CD14-positive monocyte (primary cell): ENCODE results near the gene ABHD16B. TPM values are rescaled to one million over a fixed set of nuclear protein-coding genes. Genes with fewer than 3 reads are reported as not detected.

Experiments
- DNase-seq, 3 donors: peaks; one replicate each; pipeline ENCODE4 v3.0.0-alpha.2; 2011 to 2022
- H2AFZ ChIP-seq: 2 replicates; pipeline ENCODE4 v1.6.0; 2012; ENCODE audit warnings: mild to moderate bottlenecking, low read depth, low read length, inconsistent platforms; ENCODE audit not compliant: insufficient read depth, poor library complexity, severe bottlenecking
- H3K27ac ChIP-seq, 2 donors: 1 replicate in 1 of 2; 2 replicates in 1 of 2; pipeline ENCODE4 v1.5.1; 2012 to 2013; ENCODE audit warnings: low read length in 2 of 2, control low read depth in 1 of 2, inconsistent platforms in 1 of 2, low read depth in 1 of 2, mild to moderate bottlenecking in 1 of 2
- H3K27me3 ChIP-seq, 2 donors: one replicate each; pipeline versions ENCODE4 v1.6.0 to v1.6.1; 2011 to 2013; ENCODE audit warnings: low read length in 2 of 2; ENCODE audit not compliant: control insufficient read depth in 2 of 2, insufficient read depth in 2 of 2
- H3K36me3 ChIP-seq, 2 donors: replicated peaks in 1 of 2; 1 replicate in 1 of 2; 2 replicates in 1 of 2; pipeline versions ENCODE4 v1.5.1 to v1.6.1; 2012 to 2013; ENCODE audit warnings: low read length in 2 of 2, control low read depth in 1 of 2, inconsistent platforms in 1 of 2, mild to moderate bottlenecking in 1 of 2; ENCODE audit not compliant: insufficient read depth in 2 of 2, control insufficient read depth in 1 of 2
- H3K4me1 ChIP-seq, 2 donors: 1 replicate in 1 of 2; 2 replicates in 1 of 2; pipeline versions ENCODE4 v1.5.1 to v1.6.1; 2012 to 2013; ENCODE audit warnings: low read length in 2 of 2, control low read depth in 1 of 2, inconsistent platforms in 1 of 2, mild to moderate bottlenecking in 1 of 2, moderate library complexity in 1 of 2; ENCODE audit not compliant: insufficient read depth in 2 of 2, control insufficient read depth in 1 of 2
- H3K4me2 ChIP-seq: replicated peaks from 2 replicates; pipeline ENCODE3; 2012; ENCODE audit warnings: low read length, moderate library complexity, mild to moderate bottlenecking; ENCODE audit not compliant: poor library complexity, severe bottlenecking; ENCODE audit errors: extremely low read depth
- H3K4me3 ChIP-seq, 3 experiments: fragments of 200-600 bp in 1 of 3; sonication (generic) in 1 of 3; replicated peaks in 1 of 3; 1 replicate in 2 of 3; 2 replicates in 1 of 3; pipeline ENCODE4 v1.5.1; 2011 to 2013; ENCODE audit warnings: low read length in 3 of 3, mild to moderate bottlenecking in 3 of 3, control low read depth in 2 of 3, low read depth in 2 of 3, inconsistent platforms in 1 of 3, moderate library complexity in 1 of 3
- H3K79me2 ChIP-seq: 2 replicates; pipeline ENCODE4 v1.6.0; 2012; ENCODE audit warnings: mild to moderate bottlenecking, control low read depth, inconsistent platforms, low read length, moderate library complexity; ENCODE audit not compliant: insufficient read depth
- H3K9ac ChIP-seq: 2 replicates; pipeline ENCODE4 v1.6.0; 2017; ENCODE audit warnings: low read length, mild to moderate bottlenecking; ENCODE audit not compliant: insufficient read depth, poor library complexity, severe bottlenecking
- H3K9me3 ChIP-seq, 2 donors: replicated peaks in 1 of 2; 1 replicate in 1 of 2; 2 replicates in 1 of 2; pipeline versions ENCODE4 v1.5.1 to v1.6.1; 2012 to 2013; ENCODE audit warnings: low read length in 2 of 2, control low read depth in 1 of 2; ENCODE audit not compliant: control insufficient read depth in 1 of 2, insufficient read depth in 1 of 2
- H4K20me1 ChIP-seq: 2 replicates; pipeline ENCODE4 v1.6.0; 2012; ENCODE audit warnings: mild to moderate bottlenecking, low read length, control low read depth, moderate library complexity; ENCODE audit not compliant: insufficient read depth
- H3K27ac Mint-ChIP-seq, 7 donors: one replicate each; pipeline ENCODE4 v1.8.0; 2020; ENCODE audit warnings: mild to moderate bottlenecking in 7 of 7, mixed read lengths in 7 of 7, moderate library complexity in 6 of 7, inconsistent platforms in 2 of 7
- H3K27me3 Mint-ChIP-seq, 3 donors: one replicate each; pipeline ENCODE4 v1.8.0; 2021 to 2022; ENCODE audit warnings: low read depth in 3 of 3, mild to moderate bottlenecking in 3 of 3, mixed read lengths in 3 of 3, moderate library complexity in 3 of 3, inconsistent platforms in 1 of 3
- H3K36me3 Mint-ChIP-seq, 2 donors: one replicate each; pipeline ENCODE4 v1.8.0; 2020; ENCODE audit warnings: mixed read lengths in 2 of 2, inconsistent platforms in 1 of 2, mild to moderate bottlenecking in 1 of 2
- H3K4me1 Mint-ChIP-seq: one replicate; pipeline ENCODE4 v1.8.0; 2020; ENCODE audit warnings: mild to moderate bottlenecking, mixed read lengths
- H3K4me3 Mint-ChIP-seq, 2 donors: one replicate each; pipeline ENCODE4 v1.8.0; 2020; ENCODE audit warnings: mild to moderate bottlenecking in 2 of 2, mixed read lengths in 2 of 2, moderate library complexity in 1 of 2
- H3K9me3 Mint-ChIP-seq, 7 donors: one replicate each; pipeline ENCODE4 v1.8.0; 2020 to 2022; ENCODE audit warnings: mixed read lengths in 7 of 7, mild to moderate bottlenecking in 6 of 7, moderate library complexity in 6 of 7, inconsistent platforms in 2 of 7
- CTCF ChIP-seq: fragments of 200-600 bp; IDR thresholded peaks from one replicate; pipeline ENCODE4 v1.8.0; 2022; ENCODE audit warnings: antibody characterized with exemption, mild to moderate bottlenecking
- WGBS: methylation state at CpG from one replicate; pipeline ENCODE4 v1.1.5; 2013; ENCODE audit warnings: missing lambda C conversion rate; ENCODE audit not compliant: insufficient coverage; 5-methylcytosine and 5-hydroxymethylcytosine counted together
- intact Hi-C, 2 donors: fragments of 100-400 bp; cut with micrococcal nuclease; formaldehyde crosslinking; loops; one replicate each; pipeline versions ENCODE4 v1.15.0 to v1.15.1; 2023
- polyA plus RNA-seq, 3 donors: library from polyadenylated mRNA; depleted of rRNA in 1 of 3; unstranded in 2 of 3; stranded (reverse) in 1 of 3; fragments of 300-500 nt in 2 of 3; fragments of >200 nt in 1 of 3; fragmentation: Illumina TruSeq in 2 of 3; gene quantifications; 1 replicate in 2 of 3; 2 replicates in 1 of 3; pipeline ENCODE4 v1.2.3, GENCODE V29; 2012 to 2021

The ABHD16B gene
- polyA plus RNA-seq, 3 donors = not detected

- H3K36me3 Mint-ChIP-seq = peaks cover 74 to 92% of the 10 kb centered on the region in 2 donors
- Histone ChIP-seq H3K27ac (no peak overlapping the region), H3K4me3 (no peak overlapping the region), H3K79me2 (peaks cover 81% of the 10 kb centered on the region), H3K36me3 (peaks cover 82 to 93% of the 10 kb centered on the region in 2 donors), H3K9me3 (no peaks in the 10 kb centered on the region), H3K4me1 (peaks cover 0 to 3% of the 10 kb centered on the region in 2 donors), H4K20me1 (peaks cover 95% of the 10 kb centered on the region), H2AFZ (no peak overlapping the region), H3K9ac (no peak overlapping the region), H3K4me2 (no peak overlapping the region), H3K27me3 (no peaks in the 10 kb centered on the region)
- intact Hi-C loops = no loop called here
- 88% methylated on average over 5 of the region's 6 CpGs for WGBS
- peak overlapping the region in 2 of 7 donors; percentile 6 to 52 for H3K27ac Mint-ChIP-seq
- TF ChIP-seq CTCF = no peak
- H3K27me3 Mint-ChIP-seq = peaks cover 0 to 1% (median 1%) of the 10 kb centered on the region in 3 donors
- DNase-seq = no peak
- peaks cover 0 to 2% (median 0%) of the 10 kb centered on the region in 7 donors for H3K9me3 Mint-ChIP-seq
- no peak overlapping the region for H3K4me3 Mint-ChIP-seq
- H3K4me1 Mint-ChIP-seq = peaks cover 8% of the 10 kb centered on the region
Measured at GRCh38 chr20:63883201-63883593, 21.9 kb downstream of the ABHD16B start.

- no peak overlapping the region for H3K4me3 Mint-ChIP-seq
- TF ChIP-seq CTCF = no peak
- H3K9me3 ChIP-seq = no peaks in the 10 kb centered on the region
- H3K4me2 ChIP-seq = no peak overlapping the region
- WGBS = 94% methylated on average over 13 of the region's 21 CpGs
- H3K36me3 ChIP-seq = peaks cover 83 to 92% of the 10 kb centered on the region in 2 donors
- H3K27me3 ChIP-seq = no peaks in the 10 kb centered on the region
- peaks cover 12% of the 10 kb centered on the region for H3K4me1 Mint-ChIP-seq
- H2AFZ ChIP-seq = no peak overlapping the region
- H3K79me2 ChIP-seq = peaks cover 72% of the 10 kb centered on the region
- peaks cover 96% of the 10 kb centered on the region for H4K20me1 ChIP-seq
- no peaks in the 10 kb centered on the region for H3K9me3 Mint-ChIP-seq
- DNase-seq = no peak
- H3K27ac ChIP-seq = no peak overlapping the region
- H3K4me1 ChIP-seq = peaks cover 11 to 12% of the 10 kb centered on the region in 2 donors
- H3K9ac ChIP-seq = no peak overlapping the region
- H3K36me3 Mint-ChIP-seq = peaks cover 77 to 91% of the 10 kb centered on the region in 2 donors
- no peak overlapping the region for H3K4me3 ChIP-seq
- intact Hi-C loops = no loop called here
- H3K27me3 Mint-ChIP-seq = no peaks in the 10 kb centered on the region
- H3K27ac Mint-ChIP-seq = peak overlapping the region in 3 of 7 donors; percentile 54 to 64 (median 55)
Measured at GRCh38 chr20:63884506-63885263, 23.4 kb downstream of the ABHD16B start.
